CD14-positive monocyte (primary cell): ENCODE measurements around the gene SMG7. TPM values are rescaled to one million over a fixed set of nuclear protein-coding genes. Genes with fewer than 3 reads are reported as not detected.

Experiments used
- DNase-seq, 3 donors: peaks; one replicate each; pipeline ENCODE4 v3.0.0-alpha.2; 2011 to 2022
- H2AFZ ChIP-seq: 2 replicates; pipeline ENCODE4 v1.6.0; 2012; ENCODE audit warnings: mild to moderate bottlenecking, low read depth, low read length, inconsistent platforms; ENCODE audit not compliant: insufficient read depth, poor library complexity, severe bottlenecking
- H3K27ac ChIP-seq, 2 donors: 1 replicate in 1 of 2; 2 replicates in 1 of 2; pipeline ENCODE4 v1.5.1; 2012 to 2013; ENCODE audit warnings: low read length in 2 of 2, control low read depth in 1 of 2, inconsistent platforms in 1 of 2, low read depth in 1 of 2, mild to moderate bottlenecking in 1 of 2
- H3K27me3 ChIP-seq, 2 donors: one replicate each; pipeline versions ENCODE4 v1.6.0 to v1.6.1; 2011 to 2013; ENCODE audit warnings: low read length in 2 of 2; ENCODE audit not compliant: control insufficient read depth in 2 of 2, insufficient read depth in 2 of 2
- H3K36me3 ChIP-seq, 2 donors: replicated peaks in 1 of 2; 1 replicate in 1 of 2; 2 replicates in 1 of 2; pipeline versions ENCODE4 v1.5.1 to v1.6.1; 2012 to 2013; ENCODE audit warnings: low read length in 2 of 2, control low read depth in 1 of 2, inconsistent platforms in 1 of 2, mild to moderate bottlenecking in 1 of 2; ENCODE audit not compliant: insufficient read depth in 2 of 2, control insufficient read depth in 1 of 2
- H3K4me1 ChIP-seq, 2 donors: 1 replicate in 1 of 2; 2 replicates in 1 of 2; pipeline versions ENCODE4 v1.5.1 to v1.6.1; 2012 to 2013; ENCODE audit warnings: low read length in 2 of 2, control low read depth in 1 of 2, inconsistent platforms in 1 of 2, mild to moderate bottlenecking in 1 of 2, moderate library complexity in 1 of 2; ENCODE audit not compliant: insufficient read depth in 2 of 2, control insufficient read depth in 1 of 2
- H3K4me2 ChIP-seq: replicated peaks from 2 replicates; pipeline ENCODE3; 2012; ENCODE audit warnings: low read length, moderate library complexity, mild to moderate bottlenecking; ENCODE audit not compliant: poor library complexity, severe bottlenecking; ENCODE audit errors: extremely low read depth
- H3K4me3 ChIP-seq, 3 experiments: fragments of 200-600 bp in 1 of 3; sonication (generic) in 1 of 3; replicated peaks in 1 of 3; 1 replicate in 2 of 3; 2 replicates in 1 of 3; pipeline ENCODE4 v1.5.1; 2011 to 2013; ENCODE audit warnings: low read length in 3 of 3, mild to moderate bottlenecking in 3 of 3, control low read depth in 2 of 3, low read depth in 2 of 3, inconsistent platforms in 1 of 3, moderate library complexity in 1 of 3
- H3K79me2 ChIP-seq: 2 replicates; pipeline ENCODE4 v1.6.0; 2012; ENCODE audit warnings: mild to moderate bottlenecking, control low read depth, inconsistent platforms, low read length, moderate library complexity; ENCODE audit not compliant: insufficient read depth
- H3K9ac ChIP-seq: 2 replicates; pipeline ENCODE4 v1.6.0; 2017; ENCODE audit warnings: low read length, mild to moderate bottlenecking; ENCODE audit not compliant: insufficient read depth, poor library complexity, severe bottlenecking
- H3K9me3 ChIP-seq, 2 donors: replicated peaks in 1 of 2; 1 replicate in 1 of 2; 2 replicates in 1 of 2; pipeline versions ENCODE4 v1.5.1 to v1.6.1; 2012 to 2013; ENCODE audit warnings: low read length in 2 of 2, control low read depth in 1 of 2; ENCODE audit not compliant: control insufficient read depth in 1 of 2, insufficient read depth in 1 of 2
- H4K20me1 ChIP-seq: 2 replicates; pipeline ENCODE4 v1.6.0; 2012; ENCODE audit warnings: mild to moderate bottlenecking, low read length, control low read depth, moderate library complexity; ENCODE audit not compliant: insufficient read depth
- H3K27ac Mint-ChIP-seq, 7 donors: one replicate each; pipeline ENCODE4 v1.8.0; 2020; ENCODE audit warnings: mild to moderate bottlenecking in 7 of 7, mixed read lengths in 7 of 7, moderate library complexity in 6 of 7, inconsistent platforms in 2 of 7
- H3K27me3 Mint-ChIP-seq, 3 donors: one replicate each; pipeline ENCODE4 v1.8.0; 2021 to 2022; ENCODE audit warnings: low read depth in 3 of 3, mild to moderate bottlenecking in 3 of 3, mixed read lengths in 3 of 3, moderate library complexity in 3 of 3, inconsistent platforms in 1 of 3
- H3K36me3 Mint-ChIP-seq, 2 donors: one replicate each; pipeline ENCODE4 v1.8.0; 2020; ENCODE audit warnings: mixed read lengths in 2 of 2, inconsistent platforms in 1 of 2, mild to moderate bottlenecking in 1 of 2
- H3K4me1 Mint-ChIP-seq: one replicate; pipeline ENCODE4 v1.8.0; 2020; ENCODE audit warnings: mild to moderate bottlenecking, mixed read lengths
- H3K4me3 Mint-ChIP-seq, 2 donors: one replicate each; pipeline ENCODE4 v1.8.0; 2020; ENCODE audit warnings: mild to moderate bottlenecking in 2 of 2, mixed read lengths in 2 of 2, moderate library complexity in 1 of 2
- H3K9me3 Mint-ChIP-seq, 7 donors: one replicate each; pipeline ENCODE4 v1.8.0; 2020 to 2022; ENCODE audit warnings: mixed read lengths in 7 of 7, mild to moderate bottlenecking in 6 of 7, moderate library complexity in 6 of 7, inconsistent platforms in 2 of 7
- WGBS: methylation state at CpG from one replicate; pipeline ENCODE4 v1.1.5; 2013; ENCODE audit warnings: missing lambda C conversion rate; ENCODE audit not compliant: insufficient coverage; 5-methylcytosine and 5-hydroxymethylcytosine counted together
- intact Hi-C, 2 donors: fragments of 100-400 bp; cut with micrococcal nuclease; formaldehyde crosslinking; loops; one replicate each; pipeline versions ENCODE4 v1.15.0 to v1.15.1; 2023
- polyA plus RNA-seq, 3 donors: library from polyadenylated mRNA; depleted of rRNA in 1 of 3; unstranded in 2 of 3; stranded (reverse) in 1 of 3; fragments of 300-500 nt in 2 of 3; fragments of >200 nt in 1 of 3; fragmentation: Illumina TruSeq in 2 of 3; gene quantifications; 1 replicate in 2 of 3; 2 replicates in 1 of 3; pipeline ENCODE4 v1.2.3, GENCODE V29; 2012 to 2021
- TF ChIP-seq, protein P1 (sequence below): fragments of 200-600 bp; IDR thresholded peaks from one replicate; pipeline ENCODE4 v1.8.0; 2022; ENCODE audit warnings: antibody characterized with exemption, mild to moderate bottlenecking

Gene SMG7
- polyA plus RNA-seq, 3 donors: 11.5 to 31.3 (median 19.4) TPM

DNA sequence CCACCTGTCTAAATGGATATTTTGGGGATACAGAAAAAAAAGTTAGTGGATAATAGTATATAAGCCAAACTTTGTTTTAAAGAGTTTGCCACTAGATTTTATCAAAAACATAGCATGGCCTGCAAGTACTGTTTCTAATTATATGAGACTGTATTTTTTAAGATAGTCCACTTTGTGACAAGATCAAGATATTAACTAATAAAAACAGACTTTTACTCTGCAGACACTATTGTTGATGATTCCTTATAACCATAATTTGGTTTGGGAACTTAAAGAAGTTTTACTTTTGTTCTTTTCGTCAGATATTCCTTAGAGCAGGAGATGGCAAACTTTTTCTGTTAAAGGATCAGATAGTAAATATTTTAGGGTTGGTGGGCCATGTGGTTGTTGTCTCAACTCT lies 36.4 kb downstream of the SMG7 start:
- Histone ChIP-seq H3K27ac (no peak overlapping the region), H3K27me3 (no peaks in the 10 kb centered on the region), H3K4me3 (no peak overlapping the region), H4K20me1 (peaks cover 97% of the 10 kb centered on the region), H3K4me2 (no peak overlapping the region), H2AFZ (no peak overlapping the region), H3K9ac (no peak overlapping the region), H3K79me2 (peaks cover 99% of the 10 kb centered on the region), H3K36me3 (peaks cover 6 to 23% of the 10 kb centered on the region in 2 donors), H3K9me3 (no peaks in the 10 kb centered on the region), H3K4me1 (no peaks in the 10 kb centered on the region)
- Mint-ChIP-seq H3K4me3 (no peak overlapping the region), H3K9me3 (no peaks in the 10 kb centered on the region), H3K27me3 (peaks cover 0 to 1% (median 0%) of the 10 kb centered on the region in 3 donors), H3K4me1 (peaks cover 2% of the 10 kb centered on the region), H3K36me3 (peaks cover 4 to 15% of the 10 kb centered on the region in 2 donors), H3K27ac (no peak overlapping the region)
- intact Hi-C loops: no loop called here
- no peak for DNase-seq
- no CpG with 5 or more reads among the region's 1 CpG for WGBS
- TF ChIP-seq, protein P1, sequence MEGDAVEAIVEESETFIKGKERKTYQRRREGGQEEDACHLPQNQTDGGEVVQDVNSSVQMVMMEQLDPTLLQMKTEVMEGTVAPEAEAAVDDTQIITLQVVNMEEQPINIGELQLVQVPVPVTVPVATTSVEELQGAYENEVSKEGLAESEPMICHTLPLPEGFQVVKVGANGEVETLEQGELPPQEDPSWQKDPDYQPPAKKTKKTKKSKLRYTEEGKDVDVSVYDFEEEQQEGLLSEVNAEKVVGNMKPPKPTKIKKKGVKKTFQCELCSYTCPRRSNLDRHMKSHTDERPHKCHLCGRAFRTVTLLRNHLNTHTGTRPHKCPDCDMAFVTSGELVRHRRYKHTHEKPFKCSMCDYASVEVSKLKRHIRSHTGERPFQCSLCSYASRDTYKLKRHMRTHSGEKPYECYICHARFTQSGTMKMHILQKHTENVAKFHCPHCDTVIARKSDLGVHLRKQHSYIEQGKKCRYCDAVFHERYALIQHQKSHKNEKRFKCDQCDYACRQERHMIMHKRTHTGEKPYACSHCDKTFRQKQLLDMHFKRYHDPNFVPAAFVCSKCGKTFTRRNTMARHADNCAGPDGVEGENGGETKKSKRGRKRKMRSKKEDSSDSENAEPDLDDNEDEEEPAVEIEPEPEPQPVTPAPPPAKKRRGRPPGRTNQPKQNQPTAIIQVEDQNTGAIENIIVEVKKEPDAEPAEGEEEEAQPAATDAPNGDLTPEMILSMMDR: no peak

DNA sequence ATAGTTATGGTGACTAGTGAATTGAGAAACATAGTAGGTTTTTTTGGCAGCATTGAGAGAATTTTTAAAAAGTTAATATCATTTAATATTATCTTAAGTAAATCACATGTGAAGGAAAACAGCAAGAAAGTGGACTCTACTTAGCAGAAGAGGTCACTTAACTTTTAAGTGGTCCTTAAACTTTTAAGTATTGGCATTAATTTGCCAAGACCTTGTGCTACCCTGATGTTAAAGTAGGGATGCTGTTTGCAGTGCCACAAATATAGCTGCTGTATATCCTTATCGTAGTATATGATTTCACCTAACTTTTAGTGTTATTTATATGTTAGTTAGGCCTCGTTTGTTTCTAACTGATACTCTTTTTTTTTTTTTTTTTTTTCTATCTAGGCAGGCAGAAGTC lies 40.2 kb downstream of the SMG7 start:
- no peaks in the 10 kb centered on the region for H3K9me3 ChIP-seq
- Mint-ChIP-seq H3K4me1 (peaks cover 2% of the 10 kb centered on the region), H3K36me3 (peaks cover 22 to 30% of the 10 kb centered on the region in 2 donors), H3K9me3 (no peaks in the 10 kb centered on the region), H3K27me3 (peaks cover 0 to 1% (median 0%) of the 10 kb centered on the region in 3 donors), H3K27ac (peak overlapping the region in 1 of 7 donors; percentile 44), H3K4me3 (no peak overlapping the region)
- peaks cover 23 to 55% of the 10 kb centered on the region in 2 donors for H3K36me3 ChIP-seq
- H2AFZ ChIP-seq: no peak overlapping the region
- no peak overlapping the region for H3K9ac ChIP-seq
- H3K79me2 ChIP-seq: peaks cover 72% of the 10 kb centered on the region
- no peaks in the 10 kb centered on the region for H3K4me1 ChIP-seq
- no peaks in the 10 kb centered on the region for H3K27me3 ChIP-seq
- DNase-seq: no peak
- intact Hi-C loops: no loop called here
- WGBS: no CpG with 5 or more reads among the region's 2 CpGs
- H3K4me3 ChIP-seq: no peak overlapping the region
- H3K4me2 ChIP-seq: no peak overlapping the region
- TF ChIP-seq, protein P1: no peak
- H3K27ac ChIP-seq: peak overlapping the region in 1 of 2 donors; percentile 27
- H4K20me1 ChIP-seq: peaks cover 89% of the 10 kb centered on the region
